Measurements from ENCODE around the gene RNU2-63P. TPM values are rescaled to one million over a fixed set of nuclear protein-coding genes. Genes with fewer than 3 reads are reported as not detected.

Gene RNU2-63P
- total and polyA plus RNA-seq, 11 donors: not detected

DNA sequence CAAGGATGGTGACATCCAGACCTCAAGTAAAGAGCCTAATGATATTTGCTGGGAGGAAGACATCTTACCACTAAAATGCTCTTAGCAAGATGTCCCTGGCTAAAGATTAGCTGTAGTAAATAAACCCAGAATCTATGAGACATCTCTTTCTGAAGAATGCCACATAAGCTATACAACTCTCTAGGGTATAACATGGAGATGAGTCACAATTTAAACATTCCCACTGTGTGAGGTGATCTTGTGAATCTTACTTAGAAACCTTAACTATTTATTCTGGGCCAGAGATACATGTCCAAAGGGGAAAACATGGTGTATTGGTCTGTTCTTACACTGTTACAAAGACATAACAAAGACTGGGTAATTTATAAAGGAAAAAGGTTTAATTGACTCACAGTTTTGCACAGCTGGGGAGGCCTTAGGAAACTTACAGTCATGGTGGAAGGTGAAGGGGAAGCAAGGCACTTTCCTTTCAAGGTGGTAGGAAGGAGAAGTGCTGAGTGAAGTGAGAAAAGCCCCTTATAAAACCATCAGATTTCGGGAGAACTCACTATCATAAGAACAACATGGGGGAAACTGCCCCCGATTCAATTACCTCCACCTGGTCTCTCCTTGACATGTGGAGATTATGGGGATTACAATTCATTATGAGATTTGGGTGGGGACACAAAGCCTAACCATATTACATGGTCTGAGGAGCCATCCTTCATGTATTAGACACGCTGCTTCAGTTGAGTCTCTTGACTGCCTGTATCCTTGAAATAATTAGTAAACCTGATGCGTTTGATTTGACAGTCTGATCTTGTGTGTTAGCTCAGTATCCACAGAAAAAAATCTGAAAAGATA, 22.1 kb upstream of the RNU2-63P start:
- 95 to 98% (median 97%) methylated on average over 4 of the region's 4 CpGs for WGBS, 4 donors
- no peak for DNase-seq
- H3K27me3 ChIP-seq: no peaks in the 10 kb centered on the region
- ATAC-seq: peak in 1 of 4 donors; percentile 29
- no peaks in the 10 kb centered on the region for H3K9me3 ChIP-seq
- intact Hi-C loops (cut with DNase I): no loop called here
- H3K27ac ChIP-seq: no peak overlapping the region
- no peak overlapping the region for H3K4me3 ChIP-seq
- peaks cover 0 to 31% (median 16%) of the 10 kb centered on the region in 12 donors for H3K4me1 ChIP-seq
- peaks cover 2 to 37% (median 20%) of the 10 kb centered on the region in 9 donors for H3K36me3 ChIP-seq
- TF ChIP-seq CTCF (IDR thresholded peaks at IDR 0.05) (no peak), POLR2A (IDR thresholded peaks at IDR 0.05) (no peak)

DNA sequence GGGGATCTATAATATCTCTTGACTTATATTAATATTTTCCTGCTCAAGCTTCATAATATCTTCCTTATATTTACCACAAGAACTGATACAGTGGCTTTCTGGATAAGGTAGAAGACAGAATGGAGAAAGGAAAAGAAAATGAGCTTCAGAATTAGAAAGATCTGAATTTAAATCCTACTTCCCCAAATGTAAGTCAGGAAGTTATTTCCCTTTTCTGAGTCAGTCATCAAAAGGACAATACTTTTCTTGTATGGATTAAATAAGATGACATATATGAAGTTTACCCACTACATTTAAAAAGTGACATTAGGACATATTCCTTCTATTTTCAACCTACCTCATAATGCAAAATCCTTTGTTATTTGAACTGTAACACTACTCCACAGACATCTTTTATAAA, 20.3 kb upstream of the RNU2-63P start:
- no peak for DNase-seq
- Histone ChIP-seq H3K9me3 (no peaks in the 10 kb centered on the region), H3K36me3 (peaks cover 2 to 53% (median 34%) of the 10 kb centered on the region in 9 donors), H3K4me1 (peaks cover 0 to 24% (median 13%) of the 10 kb centered on the region in 12 donors), H3K4me3 (no peak overlapping the region), H3K27me3 (no peaks in the 10 kb centered on the region), H3K27ac (peak overlapping the region in 1 of 12 donors; percentile 59)
- TF ChIP-seq POLR2A (IDR thresholded peaks at IDR 0.05) (no peak), CTCF (IDR thresholded peaks at IDR 0.05) (no peak)
- no peak for ATAC-seq
- intact Hi-C loops (cut with DNase I): no loop called here

DNA sequence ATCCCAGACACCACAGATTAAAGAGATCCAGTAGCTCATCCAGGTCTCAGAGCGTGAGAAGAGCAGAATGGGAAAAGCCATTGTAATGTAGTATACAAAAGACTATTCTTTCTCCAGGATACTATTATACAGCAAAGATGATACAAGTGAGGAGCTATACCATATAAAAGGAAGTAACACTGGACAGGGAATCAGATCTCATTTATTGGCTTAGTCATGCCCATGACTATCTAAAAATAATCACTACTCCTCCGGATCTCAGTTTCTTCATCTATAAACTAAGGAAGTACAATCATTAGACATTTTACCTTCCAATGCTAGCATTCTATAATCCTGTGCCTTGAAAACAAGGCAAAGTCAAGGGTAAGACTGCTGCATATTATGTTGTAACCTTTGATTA, 19.8 kb upstream of the RNU2-63P start:
- intact Hi-C loops (cut with DNase I): no loop called here
- Histone ChIP-seq H3K4me3 (no peak overlapping the region), H3K27ac (peak overlapping the region in 1 of 12 donors; percentile 59), H3K9me3 (no peaks in the 10 kb centered on the region), H3K4me1 (peaks cover 0 to 20% (median 13%) of the 10 kb centered on the region in 12 donors), H3K36me3 (peaks cover 2 to 58% (median 39%) of the 10 kb centered on the region in 9 donors), H3K27me3 (no peaks in the 10 kb centered on the region)
- DNase-seq: no peak
- no peak for ATAC-seq
- no peak for TF ChIP-seq POLR2A (IDR thresholded peaks at IDR 0.05)
- no peak for TF ChIP-seq CTCF (IDR thresholded peaks at IDR 0.05)
- WGBS, 4 donors: 75 to 80% (median 77%) methylated on average over 2 of the region's 2 CpGs

DNA sequence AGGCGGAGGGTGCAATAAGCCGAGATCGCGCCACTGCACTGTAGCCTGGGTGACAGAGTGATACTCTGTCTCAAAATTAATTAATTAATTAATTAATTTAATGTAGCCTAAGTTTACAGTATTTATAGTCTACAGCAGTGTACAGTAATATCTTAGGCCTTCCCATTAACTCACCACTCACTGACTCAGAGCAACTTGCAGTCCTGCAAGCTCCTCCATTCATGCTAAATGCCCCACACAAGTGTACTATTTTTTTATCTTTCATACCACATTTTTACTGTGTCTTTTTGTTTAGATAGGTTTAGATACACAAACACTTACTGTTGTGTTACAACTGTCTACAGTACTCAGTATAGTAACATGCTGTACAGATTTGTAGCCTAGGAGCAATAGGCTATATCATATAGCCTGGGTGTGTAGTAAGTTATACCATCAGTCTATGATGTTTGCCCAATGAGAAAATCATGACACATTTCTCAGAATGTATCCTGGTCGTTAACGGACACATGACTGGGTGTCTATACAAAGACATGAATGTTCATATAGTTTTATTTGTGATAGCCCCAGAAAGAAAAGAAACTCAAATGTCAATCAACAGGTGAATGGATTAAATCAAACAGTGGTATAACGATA, 15.8 kb upstream of the RNU2-63P start:
- peaks cover 0 to 29% (median 0%) of the 10 kb centered on the region in 12 donors for H3K4me1 ChIP-seq
- ATAC-seq (no peak), DNase-seq (no peak)
- TF ChIP-seq POLR2A (IDR thresholded peaks at IDR 0.05): no peak
- TF ChIP-seq CTCF (IDR thresholded peaks at IDR 0.05): no peak
- 86 to 95% (median 94%) methylated on average over 7 of the region's 7 CpGs for WGBS, 4 donors
- no peak overlapping the region for H3K4me3 ChIP-seq
- H3K9me3 ChIP-seq: no peaks in the 10 kb centered on the region
- intact Hi-C loops (cut with DNase I): no loop called here
- no peak overlapping the region for H3K27ac ChIP-seq
- H3K27me3 ChIP-seq: no peaks in the 10 kb centered on the region
- H3K36me3 ChIP-seq: peaks cover 2 to 96% (median 76%) of the 10 kb centered on the region in 9 donors
